Renal pelvis (tissue), 12 donors: ENCODE results near the gene PYGM. TPM values are rescaled to one million over a fixed set of nuclear protein-coding genes. Genes with fewer than 3 reads are reported as not detected.

Experiments used
- DNase-seq: peaks from one replicate; pipeline ENCODE4 v3.0.0-alpha.2; 2013
- long read RNA-seq, 16 experiments: transcript quantifications; one replicate each; lab custom pipeline, GENCODE V29; 2026
- polyA plus RNA-seq, 3 donors: library from polyadenylated mRNA; unstranded; fragments of 120-200 nt; gene quantifications; one replicate each; pipeline ENCODE4 v1.2.1, GENCODE V29; 2013; ENCODE audit not compliant: insufficient read length in 3 of 3

The PYGM gene
- polyA plus RNA-seq, result 1 to 10 TPM; 2.2 to 2.4 (median 2.3) TPM
- long read RNA-seq, donor 1, result 0 reads
- long read RNA-seq, donor 2, result 0 reads
- long read RNA-seq, donor 3, result 0 reads
- long read RNA-seq, donor 4, partial matches to known transcripts, result 0 of 2 reads
- long read RNA-seq, donor 4, other reads (novel, unspliced or antisense), result 0 of 2 reads
- long read RNA-seq, donor 5, result 0 reads
- long read RNA-seq, donor 6, result 0 reads
- long read RNA-seq, donor 7, result 0 reads
- long read RNA-seq, donor 8, result 0 reads
- long read RNA-seq, donor 9, partial matches to known transcripts, result 0 of 1 reads
- long read RNA-seq, donor 9, other reads (novel, unspliced or antisense), result 0 of 1 reads
- long read RNA-seq, donor 10, result 0 reads
- long read RNA-seq, donor 11, result 0 reads
- long read RNA-seq, donor 12, result 0 reads
- long read RNA-seq, donor 13, result 0 reads
- long read RNA-seq, donor 14, result 0 reads
- long read RNA-seq, donor 15, result 0 reads
- long read RNA-seq, donor 16, result 0 reads

DNA sequence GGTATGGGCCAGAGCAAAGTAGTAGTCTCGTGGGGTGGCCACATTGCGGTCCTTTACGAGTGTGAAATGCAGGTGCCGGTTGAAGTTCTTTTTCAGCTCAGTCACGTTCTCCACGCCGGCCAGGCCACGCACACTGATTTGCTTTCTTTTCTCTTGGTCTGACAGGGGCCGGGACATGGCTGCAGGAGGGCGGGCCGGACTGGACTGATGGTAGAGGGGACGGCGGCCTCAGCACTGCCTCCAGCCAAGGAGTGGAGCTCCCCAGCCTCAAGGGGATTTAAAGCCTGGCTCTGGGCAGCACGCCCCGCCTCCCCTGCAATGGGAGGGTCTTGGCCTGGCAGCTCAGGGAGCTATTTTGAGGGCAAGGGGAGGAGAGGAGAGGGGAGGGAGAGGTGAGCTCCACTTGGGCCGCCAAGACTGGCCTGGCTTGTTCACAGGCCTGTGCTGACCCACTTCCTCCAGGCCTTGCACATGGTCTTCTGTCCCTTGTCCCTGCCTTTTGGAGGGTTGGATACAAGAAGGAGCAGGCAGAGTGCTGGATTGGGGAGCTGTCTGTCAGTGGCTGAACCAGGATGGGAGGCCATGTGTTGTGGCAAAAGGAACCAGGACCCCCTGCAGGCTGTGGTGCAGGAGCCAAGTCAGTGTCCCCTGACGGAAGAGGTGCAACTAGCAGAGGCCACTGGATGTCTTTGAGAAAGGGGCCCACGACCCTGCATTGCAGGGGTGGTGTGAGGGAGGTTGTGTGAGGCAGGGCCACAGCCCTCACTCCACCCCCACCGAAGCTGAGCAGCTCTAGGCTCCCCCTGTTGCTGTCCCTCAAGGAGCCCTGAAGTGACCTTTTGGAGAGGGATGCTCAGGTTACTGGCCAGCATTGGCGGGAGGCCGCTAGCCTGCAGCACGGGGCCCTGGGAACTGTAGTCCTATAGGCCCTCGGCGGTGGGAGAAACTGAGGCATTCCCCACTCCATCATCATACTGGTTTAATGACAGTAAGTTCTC is at the start of gene PYGM:
PYGM (minus strand) TSS at position 253 of the 998 bp plus-strand sequence; CDS start at position 177, 76 bp downstream.
- no peak for DNase-seq

- DNase-seq, result no peak
Observed at GRCh38 chr11:64805481-64805880, 45.7 kb upstream of the PYGM start.

GRCh38 chr11:64804346-64805210 is 44.8 kb upstream of the PYGM start:
- DNase-seq, result no peak

- no peak for DNase-seq
Observed at GRCh38 chr11:64803846-64804345, 44.1 kb upstream of the PYGM start.

DNA sequence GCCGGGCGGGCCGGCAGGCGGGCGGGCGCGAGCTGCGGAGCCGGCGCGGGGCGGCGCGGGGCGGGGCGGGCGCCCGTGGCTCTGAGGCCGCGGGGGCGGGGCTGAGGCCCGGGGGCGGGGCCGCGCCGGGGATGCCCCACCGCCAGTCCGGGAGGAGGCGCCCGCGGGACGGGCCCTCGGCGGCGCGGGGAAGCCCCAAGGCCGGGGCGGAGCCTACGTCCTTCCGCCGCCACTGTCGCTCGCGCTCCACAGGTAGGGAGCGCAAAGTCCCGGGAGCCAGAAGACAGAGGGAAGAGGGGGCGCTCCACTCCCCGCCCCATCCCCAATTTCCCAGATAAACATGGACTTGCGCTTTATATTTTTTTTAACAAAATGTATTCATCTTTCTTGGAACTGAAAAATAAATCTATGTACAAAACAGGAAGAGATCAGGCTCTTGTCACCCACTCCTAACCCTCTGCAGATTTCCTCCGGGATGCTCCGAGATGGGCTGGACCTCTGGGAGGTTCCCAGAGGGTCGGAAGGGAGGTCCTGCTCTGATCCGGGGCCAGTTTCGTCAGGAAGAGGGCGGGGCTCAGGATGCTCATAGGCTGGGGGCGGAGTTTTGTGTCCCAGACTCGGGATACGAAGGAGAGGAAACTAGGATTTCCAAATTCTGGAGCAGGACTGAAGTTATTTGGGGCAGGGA is 43.5 kb upstream of the PYGM start, which contains the start of gene MAP4K2:
MAP4K2 (minus strand) TSS at position 57 of the 688 bp plus-strand sequence. CDS start 65 bp downstream, outside the sequence.
- peak; percentile 89 for DNase-seq

DNA sequence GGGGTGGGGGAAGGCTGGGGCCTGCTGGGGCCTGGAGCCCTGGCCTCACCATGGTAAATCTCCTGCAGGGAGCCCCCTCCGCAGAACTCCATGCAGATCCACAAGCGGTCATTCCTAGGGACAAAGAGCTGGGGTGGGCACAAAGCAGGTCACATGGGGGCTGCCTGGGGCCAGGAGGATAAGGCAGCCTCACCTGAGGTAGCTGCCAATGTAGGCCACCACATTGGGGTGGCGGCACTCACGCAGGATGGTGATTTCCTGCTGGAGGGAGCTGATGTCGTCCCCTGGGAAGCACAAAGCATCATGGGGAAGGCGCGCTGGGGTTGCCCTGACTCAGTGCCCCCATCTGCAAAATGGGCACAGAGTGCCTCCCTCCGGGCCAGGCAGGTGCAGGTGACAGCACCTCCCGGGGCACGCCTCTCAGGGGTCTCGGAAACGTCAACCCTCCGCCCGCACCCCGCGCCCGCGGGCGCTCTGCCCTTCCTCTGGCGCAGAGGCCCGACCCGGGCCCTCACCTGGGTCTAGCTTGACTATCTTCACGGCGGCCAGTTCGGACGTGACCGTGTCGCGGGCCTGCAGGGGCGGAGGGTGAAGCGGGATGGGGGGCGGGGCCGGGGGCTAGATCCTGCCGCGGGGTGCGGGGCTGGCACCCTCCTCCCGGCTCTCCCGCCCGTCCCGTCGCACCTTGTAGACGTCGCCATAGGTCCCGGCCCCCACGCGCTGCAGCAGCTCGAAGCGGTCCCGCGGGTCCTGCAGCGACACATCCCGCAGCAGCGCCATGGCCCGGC is 42.8 kb upstream of the PYGM start:
- no peak for DNase-seq

GRCh38 chr11:64801561-64802369 is 42.0 kb upstream of the PYGM start:
- DNase-seq, result no peak

DNA sequence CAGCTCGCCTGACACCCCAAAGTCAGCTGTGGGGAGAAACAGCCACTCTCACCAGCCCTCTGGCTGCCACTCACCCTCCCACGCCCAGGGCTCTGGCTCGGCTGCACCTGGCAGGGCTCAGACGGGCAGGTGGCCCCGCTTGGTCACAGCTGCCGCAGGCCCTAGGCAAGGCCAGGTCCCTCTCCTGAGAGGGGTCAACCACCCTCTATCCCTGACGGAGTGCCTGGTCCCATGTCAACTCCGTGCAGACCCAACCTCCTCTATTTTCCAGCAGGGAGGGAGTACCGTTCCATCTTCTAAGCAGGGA is 41.3 kb upstream of the PYGM start:
- DNase-seq, result no peak

GRCh38 chr11:64800303-64801157 is 40.8 kb upstream of the PYGM start:
- no peak for DNase-seq

GRCh38 chr11:64799623-64800302 is 40.0 kb upstream of the PYGM start:
- DNase-seq, result peak; percentile 27

DNA sequence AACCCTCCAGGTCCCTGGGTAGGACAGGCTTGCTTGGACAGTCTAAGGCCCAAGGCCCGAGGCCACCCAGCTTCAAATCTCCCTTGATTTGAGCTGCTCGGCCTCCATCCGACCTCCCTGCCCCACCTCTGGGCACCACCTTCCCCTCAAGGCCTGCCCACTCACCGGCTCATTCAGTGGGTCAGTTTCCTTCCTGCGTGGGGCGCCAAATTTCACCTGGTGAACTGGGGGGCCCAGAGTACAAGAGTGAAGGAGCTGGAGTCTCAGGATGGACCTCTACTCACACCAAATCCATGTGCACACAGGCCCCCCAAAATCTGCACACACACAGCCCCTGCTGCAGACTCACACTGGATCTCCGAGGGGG is 39.5 kb upstream of the PYGM start:
- DNase-seq, result no peak

DNA sequence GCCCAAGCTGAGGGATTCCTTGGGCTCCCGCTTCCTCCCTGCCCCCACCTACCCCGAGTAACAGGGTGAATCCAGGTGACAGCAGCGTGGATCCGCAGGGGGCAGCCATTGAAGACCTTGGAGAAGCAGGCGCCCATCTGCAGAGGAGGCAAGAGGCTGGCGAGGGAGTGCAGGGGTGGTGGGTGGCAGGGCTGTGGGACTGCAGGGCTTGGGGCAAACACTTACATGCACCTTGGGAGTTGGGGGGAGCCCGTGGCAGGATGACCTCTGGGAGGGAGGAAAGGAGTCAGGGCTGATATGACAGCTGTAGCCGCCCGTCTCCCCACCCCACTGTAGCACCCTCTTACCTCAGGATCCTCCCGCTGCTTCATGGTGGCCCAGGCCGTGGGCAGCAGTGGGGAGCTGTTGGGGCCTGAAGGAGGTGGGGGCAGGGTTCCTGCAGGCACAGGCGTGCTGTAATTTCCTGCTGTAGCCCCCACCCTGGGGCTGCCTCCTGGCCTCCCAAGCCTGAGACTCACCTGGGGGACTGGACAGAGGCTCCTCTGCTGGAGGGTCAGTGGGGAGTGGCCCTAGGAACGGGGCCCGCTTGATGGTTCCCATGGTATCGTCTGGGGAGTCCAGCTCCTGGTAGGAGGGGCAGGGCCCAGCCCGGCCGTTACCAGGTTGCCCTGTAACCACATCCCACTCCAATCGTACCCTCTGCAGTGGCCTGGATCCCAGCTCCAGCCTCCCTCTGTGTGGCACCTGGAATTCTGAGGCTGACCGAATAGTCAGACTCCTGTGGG is 37.2 kb upstream of the PYGM start:
- DNase-seq, result no peak

- no peak for DNase-seq
Observed at GRCh38 chr11:64796047-64796756, 36.4 kb upstream of the PYGM start.

DNA sequence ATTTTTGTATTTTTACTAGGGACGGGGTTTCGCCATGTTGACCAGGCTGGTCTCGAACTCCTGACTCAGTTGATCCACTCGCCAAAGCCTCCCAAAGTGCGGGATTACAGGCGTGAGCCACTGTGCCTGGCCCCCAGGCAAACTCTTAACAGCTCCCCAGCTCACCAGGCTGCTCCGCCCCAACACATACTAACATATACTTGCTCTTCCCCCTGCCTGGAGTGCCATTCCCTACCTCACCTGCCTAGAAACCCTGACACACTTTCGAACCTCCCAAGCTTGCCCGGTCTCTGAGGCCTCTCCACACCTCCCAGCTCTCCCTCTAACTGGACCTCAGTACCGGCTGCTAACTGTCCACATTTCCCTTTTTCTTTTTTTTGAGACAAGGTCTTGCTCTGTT is 34.8 kb upstream of the PYGM start:
- no peak for DNase-seq

DNA sequence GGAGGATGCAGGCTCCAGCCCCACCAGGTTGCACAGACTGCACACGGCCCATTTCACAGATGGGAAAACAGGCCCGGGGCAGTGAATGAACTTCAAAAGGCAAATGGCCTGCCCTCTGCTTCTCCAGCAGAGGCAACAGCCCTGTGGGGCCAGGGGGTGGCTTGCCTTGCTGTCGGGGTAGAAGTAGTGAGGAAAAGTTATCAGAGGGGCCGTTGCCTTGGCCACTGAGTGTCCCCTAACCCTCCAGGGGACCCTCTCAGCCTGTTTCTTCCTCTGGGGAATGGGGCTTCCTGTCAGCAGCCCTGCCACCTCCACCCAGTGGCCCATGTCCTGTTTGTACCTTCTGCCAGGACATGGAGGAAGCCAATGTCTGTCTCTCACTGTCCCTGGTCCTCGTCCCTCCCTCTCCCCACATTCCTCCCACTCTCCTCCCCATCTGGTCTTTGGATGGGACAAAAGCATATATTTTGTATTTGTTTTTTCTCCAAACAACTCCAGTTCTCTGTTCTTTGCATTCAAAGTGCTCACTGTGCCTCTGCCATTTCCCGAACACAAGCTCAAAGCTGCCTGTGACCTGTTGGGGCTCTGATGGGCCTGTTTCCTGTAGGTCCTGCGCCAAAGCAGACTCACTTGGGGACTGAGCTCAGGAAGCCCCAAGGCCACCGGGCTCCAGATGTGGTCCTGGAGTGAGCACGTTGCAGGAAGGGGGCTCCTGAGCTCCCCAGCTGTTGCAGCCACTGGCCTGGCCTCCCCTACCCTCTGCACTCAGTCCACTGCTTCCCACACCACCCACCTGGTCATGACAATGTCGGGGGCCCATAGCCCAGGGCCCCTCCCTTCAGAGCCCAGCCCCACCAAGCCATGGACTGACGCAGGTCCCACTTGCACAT is 33.7 kb upstream of the PYGM start:
- no peak for DNase-seq
